NAMALWA (cell line): ENCODE results near the gene TRIM34.
"Not testable (repeated sequence)": the region's sequence is repeated elsewhere in the genome, so short reads cannot be mapped to it uniquely, and the experiment has no call there.

Experiments used
- DNase-seq: peaks from one replicate; pipeline ENCODE4 v3.0.0-alpha.2; 2015; ENCODE audit warnings: low spot score

The TRIM34 gene

GRCh38 chr11:5684036-5684645 is 59.3 kb downstream of the TRIM34 start:
- DNase-seq, result no peak

DNA sequence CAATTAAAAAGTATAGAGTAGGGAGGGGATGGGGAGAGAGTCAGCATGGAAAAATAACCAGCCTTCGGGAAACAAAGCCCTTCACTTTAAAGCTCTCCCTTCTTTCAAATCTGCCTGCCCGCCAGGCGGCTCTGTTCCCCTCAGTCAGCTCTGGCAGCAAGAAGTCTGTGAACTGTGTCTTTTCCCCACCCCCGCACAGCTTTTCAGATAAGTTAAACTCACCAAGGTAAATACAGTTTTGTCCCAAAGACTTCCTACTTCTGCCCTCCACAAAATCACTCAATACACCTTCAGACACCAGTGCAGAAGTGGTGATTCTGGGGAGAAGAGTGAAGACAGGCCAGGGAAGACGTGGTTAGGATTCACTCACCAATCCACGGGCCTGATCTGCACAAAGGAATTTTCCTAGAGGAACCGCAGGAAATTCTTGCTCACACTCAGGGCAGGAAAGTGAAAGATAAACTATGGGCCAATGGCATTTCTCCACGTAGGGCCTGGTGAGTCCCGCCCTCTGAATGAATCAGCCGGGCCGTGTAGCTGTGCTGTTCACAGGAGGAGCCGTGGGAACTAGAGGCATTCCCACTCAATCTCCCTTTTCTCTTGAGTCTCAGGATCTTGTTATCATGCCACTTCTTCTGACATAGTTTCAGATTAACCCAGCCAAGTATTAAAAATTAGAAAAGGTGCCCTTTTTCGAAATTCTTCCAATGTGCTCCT is 60.0 kb downstream of the TRIM34 start, which contains the start of gene TRIM5:
TSS of gene TRIM5 (minus strand) at position 429 of the 717 bp plus-strand sequence. CDS start 4,897 bp downstream, outside the sequence.
- DNase-seq, result peak; percentile 90

DNA sequence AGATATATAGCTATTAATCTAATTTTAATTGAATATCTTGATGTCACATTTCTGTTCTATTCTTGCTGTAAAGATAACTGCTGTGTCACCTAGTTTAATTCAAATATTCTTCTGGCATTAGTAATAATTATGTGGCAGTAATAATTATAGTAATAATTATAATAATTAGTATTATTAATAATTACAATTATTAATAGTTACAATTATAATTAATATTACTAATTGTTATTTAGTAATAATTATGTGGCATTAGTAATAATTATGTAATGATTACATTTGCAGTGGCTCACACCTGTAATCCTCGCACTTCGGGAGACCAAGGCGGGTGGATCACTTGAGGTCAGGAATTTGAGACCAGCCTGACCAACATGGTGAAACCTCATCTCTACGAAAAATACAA is 61.6 kb downstream of the TRIM34 start:
- no peak for DNase-seq

GRCh38 chr11:5688482-5688881 is 63.7 kb downstream of the TRIM34 start:
- DNase-seq, result no peak

DNA sequence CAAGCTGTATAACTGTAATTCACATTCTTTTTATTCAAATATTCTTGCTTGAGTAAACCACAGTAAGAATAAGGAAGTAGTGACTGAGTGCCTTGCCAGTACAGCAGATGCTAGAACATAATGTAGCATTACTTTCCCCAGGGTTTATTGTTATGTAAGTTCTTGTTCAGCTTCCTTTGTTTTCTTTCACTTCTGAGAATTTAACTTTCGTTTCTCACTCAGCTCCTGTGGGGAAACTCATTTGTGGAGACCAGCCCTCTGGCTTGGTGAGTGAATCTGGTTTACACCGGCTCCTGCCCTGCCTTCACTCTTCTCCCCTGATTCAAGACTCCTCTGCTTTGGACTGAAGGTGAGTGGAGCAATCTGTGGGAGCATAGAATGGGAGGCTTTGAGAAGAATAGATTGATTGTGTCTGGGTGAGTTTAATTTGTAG is 64.8 kb downstream of the TRIM34 start, which contains the start of gene TRIM22:
TSS of gene TRIM22 (plus strand) at position 240 of the 433 bp plus-strand sequence. CDS start 6,443 bp downstream, outside the sequence.
- DNase-seq, result peak; percentile 88

GRCh38 chr11:5690216-5690615 is 65.4 kb downstream of the TRIM34 start:
- DNase-seq, result peak; percentile 24

DNA sequence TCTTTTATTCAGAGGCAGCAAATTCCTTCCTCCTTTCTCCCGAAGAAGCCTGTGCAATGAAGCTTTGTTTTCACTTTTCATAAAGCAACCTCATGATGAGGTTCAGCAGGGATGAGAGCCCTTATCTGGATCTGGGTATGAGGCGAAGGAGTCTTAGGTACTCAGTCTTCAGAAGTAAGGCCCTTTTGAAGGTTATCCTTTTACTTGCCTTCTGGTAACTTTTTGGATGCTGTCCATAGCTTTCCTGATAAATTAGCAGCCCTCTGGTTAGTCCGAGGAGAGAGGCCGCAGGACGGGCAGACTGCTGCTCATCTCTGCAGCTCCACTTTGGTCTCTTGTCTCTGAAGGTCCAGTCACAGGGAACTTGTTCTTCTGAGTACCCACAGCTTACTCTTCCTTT is 65.9 kb downstream of the TRIM34 start:
- peak; percentile 30 for DNase-seq

- not testable (repeated sequence) for DNase-seq
Observed at GRCh38 chr11:5691238-5691963, 66.6 kb downstream of the TRIM34 start.

GRCh38 chr11:5691964-5692361 is 67.2 kb downstream of the TRIM34 start:
- DNase-seq, result peak; percentile 43
